Suprapubic skin (tissue), 4 donors: ENCODE data around the gene ZSWIM8. TPM values are rescaled to one million over a fixed set of nuclear protein-coding genes. Genes with fewer than 3 reads are reported as not detected.

Source experiments
- DNase-seq, 2 donors: peaks; one replicate each; pipeline ENCODE4 v3.0.0-alpha.2; 2019; ENCODE audit warnings: low spot score in 2 of 2
- H3K27ac ChIP-seq: fragments of 200-600 bp; sonication (generic); one replicate; pipeline ENCODE4 v1.5.1; 2019
- H3K27me3 ChIP-seq: fragments of 200-600 bp; sonication (generic); one replicate; pipeline ENCODE4 v1.5.1; 2019
- H3K36me3 ChIP-seq: fragments of 200-600 bp; sonication (generic); one replicate; pipeline ENCODE4 v1.5.1; 2019
- H3K4me1 ChIP-seq: fragments of 200-600 bp; sonication (generic); one replicate; pipeline ENCODE4 v1.5.1; 2019
- H3K4me3 ChIP-seq: fragments of 200-600 bp; sonication (generic); one replicate; pipeline ENCODE4 v1.5.1; 2019; ENCODE audit warnings: mild to moderate bottlenecking
- H3K9me3 ChIP-seq: fragments of 200-600 bp; sonication (generic); one replicate; pipeline ENCODE4 v1.5.1; 2019
- EP300 ChIP-seq: sonication (generic); formaldehyde crosslinking; IDR thresholded peaks from one replicate; pipeline ENCODE4 v1.6.1; 2017; ENCODE audit warnings: antibody characterized with exemption
- POLR2A ChIP-seq, 2 donors: fragments of 450-650 bp; IDR thresholded peaks; one replicate each; pipeline ENCODE4 v1.6.1; 2017; ENCODE audit warnings: antibody characterized with exemption in 2 of 2, mild to moderate bottlenecking in 2 of 2, moderate library complexity in 2 of 2
- POLR2AphosphoS5 ChIP-seq, 3 donors: sonication (generic); formaldehyde crosslinking; IDR thresholded peaks; one replicate each; pipeline ENCODE4 v1.6.1; 2017; ENCODE audit warnings: antibody characterized with exemption in 3 of 3
- WGBS: methylation state at CpG from one replicate; pipeline ENCODE4 v1.1.5; 2018; 5-methylcytosine and 5-hydroxymethylcytosine counted together
- total RNA-seq, 4 donors: library from RNA; depleted of rRNA; stranded (reverse); fragments of >200 nt; gene quantifications; one replicate each; pipeline ENCODE4 v1.1.0, GENCODE V29; 2016
- TF ChIP-seq, protein P1 (sequence below), 2 donors: fragments of 200-600 bp in 1 of 2; fragments of 450-650 bp in 1 of 2; sonication (generic) in 1 of 2; IDR thresholded peaks; one replicate each; pipeline ENCODE4 v1.5.1; 2016 to 2019; ENCODE audit warnings: antibody characterized with exemption in 2 of 2, mild to moderate bottlenecking in 1 of 2, moderate library complexity in 1 of 2

The ZSWIM8 gene
- total RNA-seq, 4 donors from 2014 or later = 86.4 to 203 (median 121) TPM

DNA sequence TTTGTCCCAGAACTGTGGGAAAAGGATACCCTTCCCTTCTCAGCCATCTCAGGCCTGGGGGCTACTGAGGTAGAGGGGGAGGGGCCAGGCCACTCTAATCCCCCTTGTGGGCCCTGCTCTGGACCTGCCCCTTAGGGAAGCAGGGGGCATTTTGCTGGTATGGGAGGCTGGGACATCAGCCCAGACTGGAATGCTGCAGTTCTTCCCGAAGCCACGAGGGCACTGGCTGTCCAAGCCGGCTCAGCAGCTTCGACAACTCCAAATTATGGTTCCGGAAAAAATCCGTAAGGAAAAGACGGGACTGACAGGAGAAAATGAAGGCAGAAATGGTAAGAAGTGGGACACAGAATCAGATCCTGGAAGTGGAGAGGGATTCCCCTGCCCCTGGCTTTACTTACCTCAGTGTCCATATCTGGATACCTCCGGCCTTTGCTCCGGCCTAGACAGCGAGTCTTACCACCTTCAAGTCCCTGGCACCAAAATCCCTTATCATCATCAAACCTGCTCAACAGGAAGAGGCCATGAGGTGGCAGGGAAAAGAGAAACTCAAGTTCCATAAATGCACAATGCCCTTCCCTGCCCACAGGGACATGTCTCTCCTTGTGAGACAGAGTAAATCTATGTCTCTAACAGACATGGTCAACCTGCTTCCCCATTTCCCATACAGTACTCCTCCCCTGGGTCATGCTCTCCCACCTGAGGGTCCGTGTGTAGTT lies 17.0 kb downstream of the ZSWIM8 start:
- Histone ChIP-seq H3K4me1 (peaks cover 24% of the 10 kb centered on the region), H3K4me3 (no peak overlapping the region), H3K9me3 (no peaks in the 10 kb centered on the region), H3K36me3 (peaks cover 100% of the 10 kb centered on the region), H3K27ac (peak overlapping the region; percentile 64), H3K27me3 (no peaks in the 10 kb centered on the region)
- no peak for TF ChIP-seq EP300
- TF ChIP-seq, protein P1, sequence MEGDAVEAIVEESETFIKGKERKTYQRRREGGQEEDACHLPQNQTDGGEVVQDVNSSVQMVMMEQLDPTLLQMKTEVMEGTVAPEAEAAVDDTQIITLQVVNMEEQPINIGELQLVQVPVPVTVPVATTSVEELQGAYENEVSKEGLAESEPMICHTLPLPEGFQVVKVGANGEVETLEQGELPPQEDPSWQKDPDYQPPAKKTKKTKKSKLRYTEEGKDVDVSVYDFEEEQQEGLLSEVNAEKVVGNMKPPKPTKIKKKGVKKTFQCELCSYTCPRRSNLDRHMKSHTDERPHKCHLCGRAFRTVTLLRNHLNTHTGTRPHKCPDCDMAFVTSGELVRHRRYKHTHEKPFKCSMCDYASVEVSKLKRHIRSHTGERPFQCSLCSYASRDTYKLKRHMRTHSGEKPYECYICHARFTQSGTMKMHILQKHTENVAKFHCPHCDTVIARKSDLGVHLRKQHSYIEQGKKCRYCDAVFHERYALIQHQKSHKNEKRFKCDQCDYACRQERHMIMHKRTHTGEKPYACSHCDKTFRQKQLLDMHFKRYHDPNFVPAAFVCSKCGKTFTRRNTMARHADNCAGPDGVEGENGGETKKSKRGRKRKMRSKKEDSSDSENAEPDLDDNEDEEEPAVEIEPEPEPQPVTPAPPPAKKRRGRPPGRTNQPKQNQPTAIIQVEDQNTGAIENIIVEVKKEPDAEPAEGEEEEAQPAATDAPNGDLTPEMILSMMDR (IDR thresholded peaks at IDR 0.05) = peak; percentile 10 to 13
- DNase-seq = no peak
- 74% methylated on average over 11 of the region's 11 CpGs for WGBS

DNA sequence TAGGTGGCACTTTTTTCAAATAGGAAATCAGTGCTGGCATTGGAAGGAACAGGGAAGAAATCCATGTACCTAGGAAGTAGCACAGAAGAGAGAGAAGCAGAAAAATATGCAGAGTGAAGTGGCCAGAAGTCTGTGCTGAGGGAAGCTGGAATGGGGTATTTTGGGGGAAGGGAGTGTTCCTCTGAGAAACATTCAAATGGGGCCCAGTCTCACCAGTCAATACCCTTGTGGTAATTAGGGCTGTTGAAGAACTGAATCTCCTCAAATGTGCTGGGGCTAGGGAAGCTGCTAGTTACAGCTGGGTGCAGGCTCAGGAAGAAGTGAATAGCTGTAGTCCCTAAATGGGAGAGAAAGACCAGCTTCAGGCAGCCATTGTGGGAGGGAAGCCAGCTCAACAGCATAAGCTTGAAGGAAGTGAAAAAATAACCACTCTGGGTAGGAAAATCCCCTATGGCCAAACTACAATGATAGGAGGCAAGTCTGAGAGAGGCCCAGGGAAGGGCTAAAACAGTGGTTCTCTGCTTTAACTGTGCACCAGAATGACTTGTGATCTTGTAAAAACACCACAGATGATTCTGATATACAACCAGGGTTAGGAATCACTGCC lies 18.4 kb downstream of the ZSWIM8 start:
- TF ChIP-seq EP300 = no peak
- TF ChIP-seq, protein P1 (IDR thresholded peaks at IDR 0.05) = no peak
- TF ChIP-seq POLR2A (IDR thresholded peaks at IDR 0.05) = no peak
- no peak for TF ChIP-seq POLR2AphosphoS5 (IDR thresholded peaks at IDR 0.05)

GRCh38 chr10:73806176-73806950 lies 21.0 kb downstream of the ZSWIM8 start:
- peak overlapping the region; percentile 26 for H3K4me3 ChIP-seq
- H3K9me3 ChIP-seq = no peaks in the 10 kb centered on the region
- 89% methylated on average over 13 of the region's 14 CpGs for WGBS
- TF ChIP-seq POLR2A (IDR thresholded peaks at IDR 0.05) (no peak), EP300 (no peak)
- H3K4me1 ChIP-seq = peaks cover 45% of the 10 kb centered on the region
- H3K27me3 ChIP-seq = no peaks in the 10 kb centered on the region
- DNase-seq = no peak
- no peak overlapping the region for H3K27ac ChIP-seq
- H3K36me3 ChIP-seq = peaks cover 72% of the 10 kb centered on the region

More for the DNA sequence above, 18.4 kb downstream of the ZSWIM8 start:
- no peak for DNase-seq
- no peak overlapping the region for H3K4me3 ChIP-seq
- peak overlapping the region; percentile 10 for H3K27ac ChIP-seq
- H3K4me1 ChIP-seq = peaks cover 30% of the 10 kb centered on the region
- peaks cover 97% of the 10 kb centered on the region for H3K36me3 ChIP-seq
- no peaks in the 10 kb centered on the region for H3K27me3 ChIP-seq
- no peaks in the 10 kb centered on the region for H3K9me3 ChIP-seq

DNA sequence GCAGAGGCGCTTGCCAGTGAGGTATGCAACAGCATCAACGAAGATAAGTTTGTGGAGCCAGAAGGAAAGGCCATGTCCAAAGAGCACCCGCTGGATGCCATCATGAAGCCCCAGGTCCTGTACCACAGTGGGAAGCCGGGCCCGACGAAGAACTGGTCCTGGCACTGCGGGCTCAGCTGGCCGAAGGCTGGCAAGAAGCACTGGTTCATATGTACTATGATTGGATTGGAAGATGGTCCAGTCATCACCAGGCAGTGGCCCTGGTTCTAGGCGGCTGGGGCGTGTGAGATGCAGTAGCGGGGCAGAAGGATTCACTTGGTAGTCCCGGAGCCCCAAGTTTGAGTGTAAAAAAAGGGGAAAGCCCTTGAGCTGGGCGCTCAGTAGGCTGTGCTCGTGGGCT lies 22.1 kb downstream of the ZSWIM8 start:
- no peaks in the 10 kb centered on the region for H3K9me3 ChIP-seq
- no peak for DNase-seq
- peaks cover 45% of the 10 kb centered on the region for H3K4me1 ChIP-seq
- H3K27ac ChIP-seq = no peak overlapping the region
- H3K4me3 ChIP-seq = peak overlapping the region; percentile 26
- no peak for TF ChIP-seq POLR2AphosphoS5 (IDR thresholded peaks at IDR 0.05)
- TF ChIP-seq, protein P1 (IDR thresholded peaks at IDR 0.05) = no peak
- TF ChIP-seq POLR2A (IDR thresholded peaks at IDR 0.05) = no peak
- TF ChIP-seq EP300 = no peak
- H3K27me3 ChIP-seq = no peaks in the 10 kb centered on the region
- H3K36me3 ChIP-seq = peaks cover 61% of the 10 kb centered on the region
- WGBS = 96% methylated on average over 14 of the region's 14 CpGs

- Histone ChIP-seq H3K4me1 (peaks cover 40% of the 10 kb centered on the region), H3K4me3 (peak overlapping the region; percentile 26), H3K27me3 (no peaks in the 10 kb centered on the region), H3K27ac (no peak overlapping the region), H3K36me3 (peaks cover 59% of the 10 kb centered on the region), H3K9me3 (no peaks in the 10 kb centered on the region)
- TF ChIP-seq EP300 (no peak), POLR2AphosphoS5 (IDR thresholded peaks at IDR 0.05) (no peak), POLR2A (IDR thresholded peaks at IDR 0.05) (no peak)
- TF ChIP-seq, protein P1 (IDR thresholded peaks at IDR 0.05) = no peak
- WGBS = 88% methylated on average over 9 of the region's 16 CpGs
- DNase-seq = no peak
These were observed 22.8 kb downstream of the ZSWIM8 start for GRCh38 chr10:73808021-73808815.
